ENCODE data around the gene PSENEN.

DNA sequence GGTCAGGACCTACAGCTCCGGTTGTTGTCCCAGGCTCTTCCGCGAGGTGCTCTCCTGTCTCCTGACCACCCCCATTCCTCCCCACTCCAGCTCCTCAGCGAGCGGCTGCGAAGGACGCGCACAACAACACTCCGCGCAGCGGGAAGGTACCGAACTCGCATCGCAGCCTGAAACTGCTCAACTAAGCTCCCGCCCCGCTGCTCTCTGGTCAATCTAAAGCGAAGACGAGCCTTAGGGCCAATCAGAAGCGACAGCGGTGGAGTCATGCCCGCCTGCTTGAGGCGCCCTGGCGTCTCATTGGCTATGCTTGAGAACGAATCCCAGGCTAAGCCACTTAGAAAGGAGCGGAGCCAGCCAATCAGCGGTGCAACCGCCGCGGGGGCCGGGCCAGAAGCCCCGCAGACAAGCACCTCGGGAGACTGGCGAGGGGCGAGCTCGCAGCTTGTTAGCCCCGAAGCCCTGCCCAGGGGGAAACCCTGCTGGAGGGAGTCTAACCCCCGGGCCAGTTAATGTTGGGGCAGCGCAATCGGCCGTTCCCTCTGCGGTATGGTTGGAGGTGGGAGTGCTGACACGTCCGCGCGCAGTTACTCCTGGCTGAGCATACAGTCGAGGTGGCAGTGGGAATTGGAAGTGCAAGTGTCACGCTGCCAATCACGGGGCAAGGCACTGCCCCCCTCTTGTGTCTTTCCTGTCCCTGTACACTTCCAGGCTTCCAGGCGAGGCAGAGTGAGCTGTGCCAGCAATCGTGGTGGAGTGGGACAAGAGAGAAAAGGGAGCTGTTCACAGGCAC is 43.0 kb upstream of the PSENEN start:
- no peak for TF ChIP-seq EZH2phosphoT487 (conservative IDR thresholded peaks at IDR 0.05; ENCODE audit: low read length)
- TF ChIP-seq, protein P1, sequence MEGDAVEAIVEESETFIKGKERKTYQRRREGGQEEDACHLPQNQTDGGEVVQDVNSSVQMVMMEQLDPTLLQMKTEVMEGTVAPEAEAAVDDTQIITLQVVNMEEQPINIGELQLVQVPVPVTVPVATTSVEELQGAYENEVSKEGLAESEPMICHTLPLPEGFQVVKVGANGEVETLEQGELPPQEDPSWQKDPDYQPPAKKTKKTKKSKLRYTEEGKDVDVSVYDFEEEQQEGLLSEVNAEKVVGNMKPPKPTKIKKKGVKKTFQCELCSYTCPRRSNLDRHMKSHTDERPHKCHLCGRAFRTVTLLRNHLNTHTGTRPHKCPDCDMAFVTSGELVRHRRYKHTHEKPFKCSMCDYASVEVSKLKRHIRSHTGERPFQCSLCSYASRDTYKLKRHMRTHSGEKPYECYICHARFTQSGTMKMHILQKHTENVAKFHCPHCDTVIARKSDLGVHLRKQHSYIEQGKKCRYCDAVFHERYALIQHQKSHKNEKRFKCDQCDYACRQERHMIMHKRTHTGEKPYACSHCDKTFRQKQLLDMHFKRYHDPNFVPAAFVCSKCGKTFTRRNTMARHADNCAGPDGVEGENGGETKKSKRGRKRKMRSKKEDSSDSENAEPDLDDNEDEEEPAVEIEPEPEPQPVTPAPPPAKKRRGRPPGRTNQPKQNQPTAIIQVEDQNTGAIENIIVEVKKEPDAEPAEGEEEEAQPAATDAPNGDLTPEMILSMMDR (IDR thresholded peaks at IDR 0.05; ENCODE audit: insufficient read depth, low read length, poor library complexity, severe bottlenecking), result no peak
